GM19193 (cell line): ENCODE measurements around the gene COPE.
A peak's percentile ranks its signal among the peaks of the same experiment; 100 is the strongest.

Experiments used
- POLR2A ChIP-seq: IDR thresholded peaks from 4 replicates; pipeline ENCODE4 v1.6.1; 2011; ENCODE audit not compliant: insufficient read depth, insufficient read length; ENCODE audit errors: extremely low read depth

The COPE gene

GRCh38 chr19:18919086-18919899, at the start of gene COPE, which contains the start of gene DDX49:
Gene COPE (minus strand): TSS chr19:18919387. CDS start chr19:18919348, 39 bp downstream.
Gene DDX49 (plus strand): TSS chr19:18919715. CDS start chr19:18919742, 27 bp downstream.
- TF ChIP-seq POLR2A, result peak; percentile 96

GRCh38 chr19:18967358-18968146, 48.4 kb upstream of the COPE start:
- TF ChIP-seq POLR2A, result no peak

- TF ChIP-seq POLR2A, result no peak
Measured at GRCh38 chr19:18966307-18966706, 47.1 kb upstream of the COPE start.

- no peak for TF ChIP-seq POLR2A
Measured at GRCh38 chr19:18964121-18964520, 44.9 kb upstream of the COPE start.

- no peak for TF ChIP-seq POLR2A
Measured at GRCh38 chr19:18961767-18962620, 42.8 kb upstream of the COPE start.

- TF ChIP-seq POLR2A, result no peak
Measured at GRCh38 chr19:18960370-18960769, 41.2 kb upstream of the COPE start.

GRCh38 chr19:18955042-18955441, 35.9 kb upstream of the COPE start:
- no peak for TF ChIP-seq POLR2A

GRCh38 chr19:18954094-18954493, 34.9 kb upstream of the COPE start:
- no peak for TF ChIP-seq POLR2A

GRCh38 chr19:18951721-18952281, 32.6 kb upstream of the COPE start:
- TF ChIP-seq POLR2A, result no peak

GRCh38 chr19:18949858-18950257, 30.7 kb upstream of the COPE start:
- TF ChIP-seq POLR2A, result no peak

GRCh38 chr19:18948976-18949356, 29.8 kb upstream of the COPE start:
- TF ChIP-seq POLR2A, result no peak

GRCh38 chr19:18948075-18948975, 29.1 kb upstream of the COPE start:
- TF ChIP-seq POLR2A, result no peak

GRCh38 chr19:18946918-18947317, 27.7 kb upstream of the COPE start:
- no peak for TF ChIP-seq POLR2A

- TF ChIP-seq POLR2A, result no peak
Measured at GRCh38 chr19:18946335-18946734, 27.1 kb upstream of the COPE start.

GRCh38 chr19:18945297-18945696, 26.1 kb upstream of the COPE start:
- TF ChIP-seq POLR2A, result no peak
